ENCODE measurements around the gene KLHL13.
"Not testable (repeated sequence)": the region's sequence is repeated elsewhere in the genome, so short reads cannot be mapped to it uniquely, and the experiment has no call there.

The KLHL13 gene

DNA sequence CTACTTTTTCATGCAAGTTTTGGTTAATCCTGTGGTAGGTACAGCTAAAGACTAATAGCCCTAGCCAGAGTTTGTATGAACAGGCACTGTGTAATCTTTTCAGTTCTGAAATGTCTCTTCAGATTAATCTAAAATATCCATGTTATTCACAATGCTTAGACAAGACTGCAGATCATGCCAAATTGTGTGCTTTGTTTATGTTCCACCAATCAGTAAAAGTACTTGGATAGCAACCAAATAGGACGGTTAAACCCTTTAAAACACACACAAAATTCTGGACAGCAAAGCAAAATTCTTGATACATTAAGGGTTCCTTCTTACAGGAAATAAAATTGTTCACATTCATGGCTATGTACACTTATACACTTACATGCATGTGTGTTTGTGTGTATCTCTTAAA is 139.1 kb downstream of the KLHL13 start:
- no peak for TF ChIP-seq CTCF (conservative IDR thresholded peaks at IDR 0.05; ENCODE audit: low read length)
- DNase-seq (ENCODE audit: low read depth): no peak
- H3K4me3 ChIP-seq (ENCODE audit: low read length): no peak overlapping the region

- H3K4me3 ChIP-seq (ENCODE audit: low read length): no peak overlapping the region
- DNase-seq (ENCODE audit: low read depth): no peak
- TF ChIP-seq CTCF (conservative IDR thresholded peaks at IDR 0.05; ENCODE audit: low read length): no peak
Observed at GRCh38 chrX:117973110-117973807, 143.4 kb downstream of the KLHL13 start.

DNA sequence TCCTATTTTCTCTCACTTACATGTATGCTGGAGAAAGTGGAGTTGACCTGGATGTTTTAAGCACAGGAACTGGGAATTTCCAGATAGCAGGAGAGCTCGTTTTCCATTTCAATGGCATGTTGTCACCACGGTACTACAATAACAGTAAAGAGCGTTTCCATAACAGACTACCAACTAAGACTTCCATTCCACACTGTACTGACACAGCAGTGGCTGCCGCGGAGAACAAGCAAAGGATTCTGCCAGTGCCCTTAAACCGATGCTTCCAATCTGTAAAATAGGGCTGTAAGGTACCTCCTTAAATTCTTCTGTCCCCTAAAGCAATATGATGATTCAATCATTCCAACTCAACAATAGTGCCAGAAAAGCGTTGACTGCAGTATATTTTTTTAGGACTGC is 143.9 kb downstream of the KLHL13 start:
- TF ChIP-seq CTCF (conservative IDR thresholded peaks at IDR 0.05; ENCODE audit: low read length): no peak
- no peak for DNase-seq (ENCODE audit: low read depth)
- H3K4me3 ChIP-seq (ENCODE audit: low read length): no peak overlapping the region

- TF ChIP-seq CTCF (conservative IDR thresholded peaks at IDR 0.05; ENCODE audit: low read length): no peak
- DNase-seq (ENCODE audit: low read depth): no peak
- no peak overlapping the region for H3K4me3 ChIP-seq (ENCODE audit: low read length)
Observed at GRCh38 chrX:117969782-117970181, 146.8 kb downstream of the KLHL13 start.

- TF ChIP-seq CTCF (conservative IDR thresholded peaks at IDR 0.05; ENCODE audit: low read length): no peak
- no peak for DNase-seq (ENCODE audit: low read depth)
- H3K4me3 ChIP-seq (ENCODE audit: low read length): no peak overlapping the region
Observed at GRCh38 chrX:117969328-117969727, 147.3 kb downstream of the KLHL13 start.

- no peak for DNase-seq (ENCODE audit: low read depth)
- H3K4me3 ChIP-seq (ENCODE audit: low read length): no peak overlapping the region
- no peak for TF ChIP-seq CTCF (conservative IDR thresholded peaks at IDR 0.05; ENCODE audit: low read length)
Observed at GRCh38 chrX:117959045-117959444, 157.6 kb downstream of the KLHL13 start.

GRCh38 chrX:117957128-117957527 is 159.5 kb downstream of the KLHL13 start:
- no peak overlapping the region for H3K4me3 ChIP-seq (ENCODE audit: low read length)
- no peak for TF ChIP-seq CTCF (conservative IDR thresholded peaks at IDR 0.05; ENCODE audit: low read length)
- no peak for DNase-seq (ENCODE audit: low read depth)

GRCh38 chrX:117939296-117939695 is 177.3 kb downstream of the KLHL13 start:
- not testable (repeated sequence) for DNase-seq (ENCODE audit: low read depth); H3K4me3 ChIP-seq (ENCODE audit: low read length)

All from AG10803 (cell line).